ENCODE results near the gene PIP5K1C.

The PIP5K1C gene

GRCh38 chr19:3608079-3608641, 92.1 kb downstream of the PIP5K1C start:
- no peak for DNase-seq

GRCh38 chr19:3607303-3608078, 92.8 kb downstream of the PIP5K1C start:
- no peak for DNase-seq

- DNase-seq = peak; percentile 68
Observed at GRCh38 chr19:3606690-3607289, 93.5 kb downstream of the PIP5K1C start, which contains the start of gene TBXA2R. TBXA2R (minus strand) TSS chr19:3606875; CDS start chr19:3600634, 6,241 bp downstream.

GRCh38 chr19:3606174-3606689, 94.0 kb downstream of the PIP5K1C start:
- DNase-seq = peak; percentile 86

- no peak for DNase-seq
Observed at GRCh38 chr19:3605770-3606169, 94.5 kb downstream of the PIP5K1C start.

GRCh38 chr19:3605361-3605760, 94.9 kb downstream of the PIP5K1C start:
- DNase-seq = no peak

GRCh38 chr19:3604987-3605343, 95.3 kb downstream of the PIP5K1C start:
- no peak for DNase-seq

- no peak for DNase-seq
Observed at GRCh38 chr19:3604227-3604986, 95.9 kb downstream of the PIP5K1C start.

GRCh38 chr19:3603121-3603811, 97.0 kb downstream of the PIP5K1C start:
- no peak for DNase-seq

- no peak for DNase-seq
Observed at GRCh38 chr19:3601021-3601420, 99.2 kb downstream of the PIP5K1C start.

- no peak for DNase-seq
Observed at GRCh38 chr19:3599776-3600187, 100.5 kb downstream of the PIP5K1C start.

- DNase-seq = no peak
Observed at GRCh38 chr19:3595521-3596061, 104.7 kb downstream of the PIP5K1C start.

GRCh38 chr19:3593156-3593555, 107.1 kb downstream of the PIP5K1C start:
- DNase-seq = no peak

GRCh38 chr19:3591876-3592613, 108.2 kb downstream of the PIP5K1C start:
- DNase-seq = no peak

- no peak for DNase-seq
Observed at GRCh38 chr19:3590991-3591659, 109.1 kb downstream of the PIP5K1C start.

- no peak for DNase-seq
Observed at GRCh38 chr19:3589949-3590348, 110.3 kb downstream of the PIP5K1C start.

- no peak for DNase-seq
Observed at GRCh38 chr19:3589439-3589838, 110.8 kb downstream of the PIP5K1C start.

GRCh38 chr19:3586707-3587346, 113.4 kb downstream of the PIP5K1C start:
- peak; percentile 47 for DNase-seq

- peak; percentile 28 for DNase-seq
Observed at GRCh38 chr19:3586127-3586626, 114.1 kb downstream of the PIP5K1C start.
